ENCODE results near the gene WWOX.

Gene WWOX

GRCh38 chr16:78128913-78129312 is 29.5 kb downstream of the WWOX start:
- Histone ChIP-seq H3K27me3 (replicated peaks; ENCODE audit: control insufficient read depth, insufficient read depth, low read length) (no peaks in the 10 kb centered on the region), H3K4me3 (replicated peaks; ENCODE audit: low read depth, low read length) (no peak overlapping the region), H3K36me3 (ENCODE audit: control insufficient read depth, insufficient read depth, low read length) (no peaks in the 10 kb centered on the region)
- DNase-seq (ENCODE audit: extremely low read depth, insufficient read length) = no peak
- TF ChIP-seq CTCF (IDR thresholded peaks at IDR 0.05; ENCODE audit: insufficient read depth, low read length, poor library complexity, severe bottlenecking) = no peak

- no peak for DNase-seq (ENCODE audit: extremely low read depth, insufficient read length)
- Histone ChIP-seq H3K4me3 (replicated peaks; ENCODE audit: low read depth, low read length) (no peak overlapping the region), H3K36me3 (ENCODE audit: control insufficient read depth, insufficient read depth, low read length) (no peaks in the 10 kb centered on the region), H3K27me3 (replicated peaks; ENCODE audit: control insufficient read depth, insufficient read depth, low read length) (no peaks in the 10 kb centered on the region)
- TF ChIP-seq CTCF (IDR thresholded peaks at IDR 0.05; ENCODE audit: insufficient read depth, low read length, poor library complexity, severe bottlenecking) = no peak
Observed at GRCh38 chr16:78129349-78129748, 29.9 kb downstream of the WWOX start.

GRCh38 chr16:78130083-78130608 is 30.7 kb downstream of the WWOX start:
- no peak overlapping the region for H3K4me3 ChIP-seq (replicated peaks; ENCODE audit: low read depth, low read length)
- no peak for TF ChIP-seq CTCF (IDR thresholded peaks at IDR 0.05; ENCODE audit: insufficient read depth, low read length, poor library complexity, severe bottlenecking)
- no peaks in the 10 kb centered on the region for H3K27me3 ChIP-seq (replicated peaks; ENCODE audit: control insufficient read depth, insufficient read depth, low read length)
- no peaks in the 10 kb centered on the region for H3K36me3 ChIP-seq (ENCODE audit: control insufficient read depth, insufficient read depth, low read length)
- DNase-seq (ENCODE audit: extremely low read depth, insufficient read length) = no peak

GRCh38 chr16:78130950-78131349 is 31.5 kb downstream of the WWOX start:
- no peak for DNase-seq (ENCODE audit: extremely low read depth, insufficient read length)
- no peak overlapping the region for H3K4me3 ChIP-seq (replicated peaks; ENCODE audit: low read depth, low read length)

GRCh38 chr16:78133919-78134318 is 34.5 kb downstream of the WWOX start:
- no peak for DNase-seq (ENCODE audit: extremely low read depth, insufficient read length)
- H3K36me3 ChIP-seq (ENCODE audit: control insufficient read depth, insufficient read depth, low read length) = no peaks in the 10 kb centered on the region
- H3K4me3 ChIP-seq (replicated peaks; ENCODE audit: low read depth, low read length) = no peak overlapping the region
- H3K27me3 ChIP-seq (replicated peaks; ENCODE audit: control insufficient read depth, insufficient read depth, low read length) = no peaks in the 10 kb centered on the region
- TF ChIP-seq CTCF (IDR thresholded peaks at IDR 0.05; ENCODE audit: insufficient read depth, low read length, poor library complexity, severe bottlenecking) = no peak

More at GRCh38 chr16:78130950-78131349, 31.5 kb downstream of the WWOX start:
- no peak for TF ChIP-seq CTCF (IDR thresholded peaks at IDR 0.05; ENCODE audit: insufficient read depth, low read length, poor library complexity, severe bottlenecking)
- no peaks in the 10 kb centered on the region for H3K27me3 ChIP-seq (replicated peaks; ENCODE audit: control insufficient read depth, insufficient read depth, low read length)
- no peaks in the 10 kb centered on the region for H3K36me3 ChIP-seq (ENCODE audit: control insufficient read depth, insufficient read depth, low read length)
